Breast epithelium (tissue), 4 donors: ENCODE measurements around the gene KASH5. TPM values are rescaled to one million over a fixed set of nuclear protein-coding genes. Genes with fewer than 3 reads are reported as not detected.

Experiments used
- DNase-seq, 2 donors: peaks; one replicate each; pipeline ENCODE4 v3.0.0-alpha.2; 2019; ENCODE audit warnings: low spot score in 2 of 2
- H3K27ac ChIP-seq, 2 donors: fragments of 200-600 bp; sonication (generic) in 1 of 2; one replicate each; pipeline ENCODE4 v1.5.1; 2016 to 2019; ENCODE audit warnings: mild to moderate bottlenecking in 1 of 2
- H3K27me3 ChIP-seq, 2 donors: fragments of 200-600 bp; sonication (generic) in 1 of 2; one replicate each; pipeline versions ENCODE4 v1.5.1 to v1.6.0; 2017 to 2019; ENCODE audit warnings: control low read depth in 1 of 2, mild to moderate bottlenecking in 1 of 2
- H3K36me3 ChIP-seq: fragments of 200-600 bp; one replicate; pipeline ENCODE4 v1.5.1; 2019
- H3K4me1 ChIP-seq, 2 donors: fragments of 200-600 bp; sonication (generic); one replicate each; pipeline ENCODE4 v1.5.1; 2016 to 2019; ENCODE audit warnings: control low read depth in 1 of 2
- H3K4me3 ChIP-seq, 3 donors: fragments of 200-600 bp; sonication (generic); 1 replicate in 2 of 3; 2 replicates in 1 of 3; pipeline ENCODE4 v1.5.1; 2016 to 2019; ENCODE audit warnings: mild to moderate bottlenecking in 3 of 3, moderate library complexity in 2 of 3
- H3K9me3 ChIP-seq, 2 donors: fragments of 200-600 bp; sonication (generic) in 1 of 2; one replicate each; pipeline ENCODE4 v1.5.1; 2016 to 2019; ENCODE audit warnings: control low read depth in 1 of 2
- POLR2A ChIP-seq: fragments of 450-650 bp; IDR thresholded peaks from one replicate; pipeline ENCODE4 v1.6.1; 2016; ENCODE audit warnings: antibody characterized with exemption, mild to moderate bottlenecking, moderate library complexity
- POLR2AphosphoS5 ChIP-seq, 3 donors: sonication (generic); formaldehyde crosslinking; IDR thresholded peaks; one replicate each; pipeline ENCODE4 v1.6.1; 2017; ENCODE audit warnings: antibody characterized with exemption in 3 of 3
- intact Hi-C: fragments of 100-400 bp; cut with DNase I; formaldehyde crosslinking; loops from one replicate; pipeline ENCODE4 v1.15.1; 2023; ENCODE audit warnings: low total_unique reads
- total RNA-seq, 3 donors: library from RNA; depleted of rRNA; stranded (reverse); fragments of >200 nt; gene quantifications; one replicate each; pipeline ENCODE4 v1.1.0, GENCODE V29; 2016
- TF ChIP-seq, protein P1 (sequence below), 3 donors: fragments of 450-650 bp; IDR thresholded peaks; one replicate each; pipeline ENCODE4 v1.5.1; 2016 to 2017; ENCODE audit warnings: antibody characterized with exemption in 3 of 3, mild to moderate bottlenecking in 3 of 3, moderate library complexity in 3 of 3

Gene KASH5
- total RNA-seq, 3 donors from 2014 or later = 1.9 TPM; not detected in 2

DNA sequence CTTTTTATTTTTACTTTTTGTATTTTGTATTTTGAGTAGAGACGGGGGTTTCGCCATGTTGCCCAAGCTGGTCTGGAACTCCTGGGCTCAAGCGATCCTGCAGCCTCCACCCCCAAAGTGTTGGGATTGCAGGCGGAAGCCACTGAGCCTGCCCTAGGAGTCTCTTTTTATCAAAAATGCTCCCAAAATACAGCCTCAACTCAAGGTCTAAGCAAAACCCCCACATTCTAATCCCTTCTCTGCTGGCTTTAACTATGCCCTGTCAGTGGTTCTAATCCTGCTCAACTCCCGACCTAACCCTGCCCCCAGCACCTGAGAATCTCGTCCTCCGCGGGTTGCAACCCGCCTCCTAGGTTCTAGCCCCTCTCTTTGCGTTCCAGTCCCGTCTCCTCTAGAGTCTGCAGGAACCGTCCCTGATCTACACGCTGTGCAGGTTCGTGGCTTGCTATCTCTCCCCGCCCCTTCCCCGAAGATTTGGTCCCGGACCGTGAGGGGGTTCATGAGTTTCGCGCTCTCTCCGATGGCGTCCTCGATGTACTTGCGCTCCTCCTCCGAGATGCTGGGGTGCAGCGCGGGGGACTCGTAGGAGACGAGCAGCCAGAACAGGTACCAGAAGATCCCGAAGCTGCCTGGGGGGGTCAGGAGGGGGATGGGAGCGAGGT is 45.3 kb downstream of the KASH5 start:
- Histone ChIP-seq H3K27ac (no peak overlapping the region), H3K9me3 (no peaks in the 10 kb centered on the region), H3K27me3 (peaks cover 8 to 74% of the 10 kb centered on the region in 2 donors), H3K4me3 (no peak overlapping the region), H3K4me1 (peaks cover under 1 to 2% of the 10 kb centered on the region in 2 donors), H3K36me3 (no peaks in the 10 kb centered on the region)
- intact Hi-C loops = loop anchor here (10.0 kb wide), 1 partner anchor 179 kb away; no protein-coding TSS in a partner anchor
- no peak for DNase-seq
- TF ChIP-seq, protein P1, sequence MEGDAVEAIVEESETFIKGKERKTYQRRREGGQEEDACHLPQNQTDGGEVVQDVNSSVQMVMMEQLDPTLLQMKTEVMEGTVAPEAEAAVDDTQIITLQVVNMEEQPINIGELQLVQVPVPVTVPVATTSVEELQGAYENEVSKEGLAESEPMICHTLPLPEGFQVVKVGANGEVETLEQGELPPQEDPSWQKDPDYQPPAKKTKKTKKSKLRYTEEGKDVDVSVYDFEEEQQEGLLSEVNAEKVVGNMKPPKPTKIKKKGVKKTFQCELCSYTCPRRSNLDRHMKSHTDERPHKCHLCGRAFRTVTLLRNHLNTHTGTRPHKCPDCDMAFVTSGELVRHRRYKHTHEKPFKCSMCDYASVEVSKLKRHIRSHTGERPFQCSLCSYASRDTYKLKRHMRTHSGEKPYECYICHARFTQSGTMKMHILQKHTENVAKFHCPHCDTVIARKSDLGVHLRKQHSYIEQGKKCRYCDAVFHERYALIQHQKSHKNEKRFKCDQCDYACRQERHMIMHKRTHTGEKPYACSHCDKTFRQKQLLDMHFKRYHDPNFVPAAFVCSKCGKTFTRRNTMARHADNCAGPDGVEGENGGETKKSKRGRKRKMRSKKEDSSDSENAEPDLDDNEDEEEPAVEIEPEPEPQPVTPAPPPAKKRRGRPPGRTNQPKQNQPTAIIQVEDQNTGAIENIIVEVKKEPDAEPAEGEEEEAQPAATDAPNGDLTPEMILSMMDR (IDR thresholded peaks at IDR 0.05) = no peak
- TF ChIP-seq POLR2A (no peak), POLR2AphosphoS5 (IDR thresholded peaks at IDR 0.05) (no peak)

GRCh38 chr19:49434907-49435583 is 47.0 kb downstream of the KASH5 start:
- Histone ChIP-seq H3K27ac (no peak overlapping the region), H3K4me3 (no peak overlapping the region), H3K36me3 (no peaks in the 10 kb centered on the region), H3K4me1 (no peaks in the 10 kb centered on the region), H3K27me3 (peaks cover 3 to 72% of the 10 kb centered on the region in 2 donors), H3K9me3 (no peaks in the 10 kb centered on the region)
- TF ChIP-seq POLR2A (no peak), POLR2AphosphoS5 (IDR thresholded peaks at IDR 0.05) (no peak)
- TF ChIP-seq, protein P1 (IDR thresholded peaks at IDR 0.05) = no peak
- intact Hi-C loops = loop anchor here (10.0 kb wide), 1 partner anchor 180 kb away; no protein-coding TSS in a partner anchor
- DNase-seq = no peak

GRCh38 chr19:49435670-49436069 is 47.6 kb downstream of the KASH5 start:
- DNase-seq = no peak
- Histone ChIP-seq H3K27ac (no peak overlapping the region), H3K4me1 (no peaks in the 10 kb centered on the region), H3K36me3 (no peaks in the 10 kb centered on the region), H3K9me3 (no peaks in the 10 kb centered on the region), H3K27me3 (peaks cover 3 to 77% of the 10 kb centered on the region in 2 donors), H3K4me3 (no peak overlapping the region)
- intact Hi-C loops = loop anchor here (10.0 kb wide), 1 partner anchor 181 kb away; no protein-coding TSS in a partner anchor
- no peak for TF ChIP-seq POLR2AphosphoS5 (IDR thresholded peaks at IDR 0.05)
- TF ChIP-seq, protein P1 (IDR thresholded peaks at IDR 0.05) = no peak

- intact Hi-C loops = loop anchor here (10.0 kb wide), 1 partner anchor 182 kb away; no protein-coding TSS in a partner anchor
- no peak for TF ChIP-seq POLR2A
- TF ChIP-seq, protein P1 (IDR thresholded peaks at IDR 0.05) = no peak
- no peak for TF ChIP-seq POLR2AphosphoS5 (IDR thresholded peaks at IDR 0.05)
- no peaks in the 10 kb centered on the region for H3K36me3 ChIP-seq
- no peak overlapping the region for H3K27ac ChIP-seq
- H3K4me3 ChIP-seq = no peak overlapping the region
- H3K27me3 ChIP-seq = peaks cover 0 to 73% of the 10 kb centered on the region in 2 donors
- no peak for DNase-seq
- no peaks in the 10 kb centered on the region for H3K9me3 ChIP-seq
- no peaks in the 10 kb centered on the region for H3K4me1 ChIP-seq
Measured at GRCh38 chr19:49436381-49437017, 48.5 kb downstream of the KASH5 start.
